ENCODE data around the gene KHDRBS2.

DNA sequence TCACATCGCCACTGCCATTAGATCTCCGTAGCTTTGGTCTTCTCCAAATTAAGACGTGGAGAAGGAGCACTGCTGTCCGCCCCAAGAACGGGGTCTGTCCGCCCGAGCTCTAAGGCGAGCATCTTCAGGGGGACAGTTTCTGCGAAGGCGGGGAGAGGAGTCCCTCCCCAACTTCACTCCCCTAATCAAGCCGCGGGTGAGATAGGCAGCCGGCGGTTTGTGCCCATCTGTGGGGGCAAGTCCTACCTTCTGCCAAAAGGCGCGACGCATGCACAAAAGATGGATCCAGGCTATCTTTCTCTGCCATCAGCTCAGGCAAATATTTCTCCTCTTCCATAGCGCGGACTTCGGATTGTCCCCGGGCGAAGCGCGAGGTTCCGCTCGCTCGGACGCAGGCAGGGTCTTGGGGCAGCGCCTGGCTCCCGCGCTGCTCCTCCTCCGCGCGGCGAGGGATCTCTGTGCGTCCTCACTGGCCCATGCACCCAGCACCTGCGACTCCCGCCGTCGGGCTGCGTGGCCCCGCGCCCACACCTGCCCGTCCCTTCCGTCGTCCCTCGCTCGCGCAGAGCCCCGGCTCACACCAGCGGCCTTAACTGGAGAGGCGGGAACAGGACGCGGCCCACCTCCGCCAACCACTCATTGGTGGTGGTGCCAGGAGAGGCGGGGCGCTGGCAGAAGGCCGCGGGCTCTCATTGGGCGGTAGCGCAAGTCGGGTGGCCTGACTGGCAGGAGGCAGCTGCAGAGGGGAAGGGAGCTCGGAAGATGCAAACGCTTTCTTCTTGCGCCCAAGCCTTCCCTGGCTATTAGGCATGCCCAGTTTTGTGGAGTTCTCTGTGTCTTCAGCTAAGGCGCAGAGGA is at the start of gene KHDRBS2:
- TF ChIP-seq, protein P1, sequence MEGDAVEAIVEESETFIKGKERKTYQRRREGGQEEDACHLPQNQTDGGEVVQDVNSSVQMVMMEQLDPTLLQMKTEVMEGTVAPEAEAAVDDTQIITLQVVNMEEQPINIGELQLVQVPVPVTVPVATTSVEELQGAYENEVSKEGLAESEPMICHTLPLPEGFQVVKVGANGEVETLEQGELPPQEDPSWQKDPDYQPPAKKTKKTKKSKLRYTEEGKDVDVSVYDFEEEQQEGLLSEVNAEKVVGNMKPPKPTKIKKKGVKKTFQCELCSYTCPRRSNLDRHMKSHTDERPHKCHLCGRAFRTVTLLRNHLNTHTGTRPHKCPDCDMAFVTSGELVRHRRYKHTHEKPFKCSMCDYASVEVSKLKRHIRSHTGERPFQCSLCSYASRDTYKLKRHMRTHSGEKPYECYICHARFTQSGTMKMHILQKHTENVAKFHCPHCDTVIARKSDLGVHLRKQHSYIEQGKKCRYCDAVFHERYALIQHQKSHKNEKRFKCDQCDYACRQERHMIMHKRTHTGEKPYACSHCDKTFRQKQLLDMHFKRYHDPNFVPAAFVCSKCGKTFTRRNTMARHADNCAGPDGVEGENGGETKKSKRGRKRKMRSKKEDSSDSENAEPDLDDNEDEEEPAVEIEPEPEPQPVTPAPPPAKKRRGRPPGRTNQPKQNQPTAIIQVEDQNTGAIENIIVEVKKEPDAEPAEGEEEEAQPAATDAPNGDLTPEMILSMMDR (IDR thresholded peaks at IDR 0.05), result no peak
- TF ChIP-seq POLR2AphosphoS5 (IDR thresholded peaks at IDR 0.05), result no peak
- TF ChIP-seq POLR2A (IDR thresholded peaks at IDR 0.05), result no peak

Measured in breast epithelium (tissue), 3 donors.